ENCODE measurements around the gene CFAP251. TPM values are rescaled to one million over a fixed set of nuclear protein-coding genes. Genes with fewer than 3 reads are reported as not detected.
A peak's percentile ranks its signal among the peaks of the same experiment; 100 is the strongest.

Gene CFAP251
- total RNA-seq, 1 experiment from 2014 or later = 17.9 TPM

GRCh38 chr12:121930862-121931261 lies 12.5 kb downstream of the CFAP251 start:
- no peak overlapping the region for H3K27ac ChIP-seq (ENCODE audit: low read length)
- H3K79me2 ChIP-seq (ENCODE audit: low read length) = no peaks in the 10 kb centered on the region
- H3K4me3 ChIP-seq (ENCODE audit: low read length) = no peak overlapping the region
- H3K27me3 ChIP-seq (ENCODE audit: low read length) = no peaks in the 10 kb centered on the region
- DNase-seq = no peak
- no peaks in the 10 kb centered on the region for H4K20me1 ChIP-seq (ENCODE audit: insufficient read depth, low read depth, low read length)
- no peak overlapping the region for H2AFZ ChIP-seq (ENCODE audit: low read length)
- peaks cover 20% of the 10 kb centered on the region for H3K4me1 ChIP-seq (ENCODE audit: low read length)
- H3K9ac ChIP-seq (ENCODE audit: low read length) = no peak overlapping the region
- H3K9me3 ChIP-seq (ENCODE audit: low read length) = no peaks in the 10 kb centered on the region
- H3K4me2 ChIP-seq (ENCODE audit: low read depth, low read length, poor library complexity, severe bottlenecking) = no peak overlapping the region
- H3K9me2 ChIP-seq (replicated peaks; ENCODE audit: insufficient read depth, low read length) = no peaks in the 10 kb centered on the region
- peaks cover 14% of the 10 kb centered on the region; the same call in 1 of the 2 replicates for H3K36me3 ChIP-seq (ENCODE audit: insufficient read depth, low read length)

GRCh38 chr12:121932176-121932536 lies 13.8 kb downstream of the CFAP251 start:
- H3K9me2 ChIP-seq (replicated peaks; ENCODE audit: insufficient read depth, low read length) = no peaks in the 10 kb centered on the region
- peaks cover 12% of the 10 kb centered on the region for H3K4me1 ChIP-seq (ENCODE audit: low read length)
- DNase-seq = no peak
- peaks cover 22% of the 10 kb centered on the region for H3K36me3 ChIP-seq (ENCODE audit: insufficient read depth, low read length)
- H3K4me2 ChIP-seq (ENCODE audit: low read depth, low read length, poor library complexity, severe bottlenecking) = no peak overlapping the region
- H2AFZ ChIP-seq (ENCODE audit: low read length) = no peak overlapping the region
- no peak overlapping the region for H3K4me3 ChIP-seq (ENCODE audit: low read length)
- H3K9me3 ChIP-seq (ENCODE audit: low read length) = no peaks in the 10 kb centered on the region
- no peak overlapping the region for H3K27ac ChIP-seq (ENCODE audit: low read length)
- H3K79me2 ChIP-seq (ENCODE audit: low read length) = no peaks in the 10 kb centered on the region
- no peak overlapping the region for H3K9ac ChIP-seq (ENCODE audit: low read length)
- H4K20me1 ChIP-seq (ENCODE audit: insufficient read depth, low read depth, low read length) = no peaks in the 10 kb centered on the region
- no peaks in the 10 kb centered on the region for H3K27me3 ChIP-seq (ENCODE audit: low read length)

- Histone ChIP-seq H3K36me3 (ENCODE audit: insufficient read depth, low read length) (peaks cover 30% of the 10 kb centered on the region), H3K9ac (ENCODE audit: low read length) (no peak overlapping the region), H3K27ac (ENCODE audit: low read length) (no peak overlapping the region), H3K9me3 (ENCODE audit: low read length) (no peaks in the 10 kb centered on the region), H4K20me1 (ENCODE audit: insufficient read depth, low read depth, low read length) (no peaks in the 10 kb centered on the region), H3K4me3 (ENCODE audit: low read length) (no peak overlapping the region), H3K27me3 (ENCODE audit: low read length) (no peaks in the 10 kb centered on the region), H3K4me2 (ENCODE audit: low read depth, low read length, poor library complexity, severe bottlenecking) (no peak overlapping the region), H3K79me2 (ENCODE audit: low read length) (no peaks in the 10 kb centered on the region), H3K4me1 (ENCODE audit: low read length) (peaks cover 4% of the 10 kb centered on the region), H3K9me2 (replicated peaks; ENCODE audit: insufficient read depth, low read length) (no peaks in the 10 kb centered on the region), H2AFZ (ENCODE audit: low read length) (no peak overlapping the region)
- DNase-seq = no peak
Measured at GRCh38 chr12:121932914-121933521, 14.6 kb downstream of the CFAP251 start.

- peaks cover 1% of the 10 kb centered on the region for H3K4me1 ChIP-seq (ENCODE audit: low read length)
- no peaks in the 10 kb centered on the region for H3K9me3 ChIP-seq (ENCODE audit: low read length)
- H3K79me2 ChIP-seq (ENCODE audit: low read length) = no peaks in the 10 kb centered on the region
- no peak overlapping the region for H3K4me2 ChIP-seq (ENCODE audit: low read depth, low read length, poor library complexity, severe bottlenecking)
- H3K27me3 ChIP-seq (ENCODE audit: low read length) = no peaks in the 10 kb centered on the region
- H3K36me3 ChIP-seq (ENCODE audit: insufficient read depth, low read length) = peaks cover 31% of the 10 kb centered on the region
- no peak overlapping the region for H2AFZ ChIP-seq (ENCODE audit: low read length)
- H3K9ac ChIP-seq (ENCODE audit: low read length) = no peak overlapping the region
- H3K27ac ChIP-seq (ENCODE audit: low read length) = no peak overlapping the region
- no peaks in the 10 kb centered on the region for H3K9me2 ChIP-seq (replicated peaks; ENCODE audit: insufficient read depth, low read length)
- no peak overlapping the region for H3K4me3 ChIP-seq (ENCODE audit: low read length)
- H4K20me1 ChIP-seq (ENCODE audit: insufficient read depth, low read depth, low read length) = no peaks in the 10 kb centered on the region
- DNase-seq = no peak
Measured at GRCh38 chr12:121933522-121934308, 15.3 kb downstream of the CFAP251 start.

- H3K9ac ChIP-seq (ENCODE audit: low read length) = no peak overlapping the region
- H3K4me1 ChIP-seq (ENCODE audit: low read length) = peaks cover 7% of the 10 kb centered on the region
- no peaks in the 10 kb centered on the region for H3K9me3 ChIP-seq (ENCODE audit: low read length)
- H2AFZ ChIP-seq (ENCODE audit: low read length) = no peak overlapping the region
- H4K20me1 ChIP-seq (ENCODE audit: insufficient read depth, low read depth, low read length) = no peaks in the 10 kb centered on the region
- no peak overlapping the region for H3K27ac ChIP-seq (ENCODE audit: low read length)
- no peak for DNase-seq
- H3K79me2 ChIP-seq (ENCODE audit: low read length) = no peaks in the 10 kb centered on the region
- no peaks in the 10 kb centered on the region for H3K9me2 ChIP-seq (replicated peaks; ENCODE audit: insufficient read depth, low read length)
- H3K4me3 ChIP-seq (ENCODE audit: low read length) = no peak overlapping the region
- peaks cover 36% of the 10 kb centered on the region for H3K36me3 ChIP-seq (ENCODE audit: insufficient read depth, low read length)
- H3K27me3 ChIP-seq (ENCODE audit: low read length) = no peaks in the 10 kb centered on the region
- no peak overlapping the region for H3K4me2 ChIP-seq (ENCODE audit: low read depth, low read length, poor library complexity, severe bottlenecking)
Measured at GRCh38 chr12:121934309-121934664, 15.9 kb downstream of the CFAP251 start.

GRCh38 chr12:121937654-121938053 lies 19.3 kb downstream of the CFAP251 start:
- no peak for DNase-seq
- Histone ChIP-seq H3K27ac (ENCODE audit: low read length) (no peak overlapping the region), H2AFZ (ENCODE audit: low read length) (no peak overlapping the region), H3K9me3 (ENCODE audit: low read length) (no peaks in the 10 kb centered on the region), H3K4me1 (ENCODE audit: low read length) (peaks cover 20% of the 10 kb centered on the region), H3K36me3 (ENCODE audit: insufficient read depth, low read length) (peaks cover 39% of the 10 kb centered on the region), H3K9ac (ENCODE audit: low read length) (no peak overlapping the region), H3K4me3 (ENCODE audit: low read length) (no peak overlapping the region), H3K27me3 (ENCODE audit: low read length) (no peaks in the 10 kb centered on the region), H3K79me2 (ENCODE audit: low read length) (no peaks in the 10 kb centered on the region), H3K9me2 (replicated peaks; ENCODE audit: insufficient read depth, low read length) (no peaks in the 10 kb centered on the region), H4K20me1 (ENCODE audit: insufficient read depth, low read depth, low read length) (no peaks in the 10 kb centered on the region), H3K4me2 (ENCODE audit: low read depth, low read length, poor library complexity, severe bottlenecking) (no peak overlapping the region)

GRCh38 chr12:121939186-121939585 lies 20.8 kb downstream of the CFAP251 start:
- Histone ChIP-seq H3K9ac (ENCODE audit: low read length) (peak overlapping the region; percentile 47), H3K4me2 (ENCODE audit: low read depth, low read length, poor library complexity, severe bottlenecking) (peak overlapping the region; percentile 24), H3K27ac (ENCODE audit: low read length) (peak overlapping the region; percentile 70), H3K4me3 (ENCODE audit: low read length) (0 out of 2 replicates have a peak overlapping the region, but pooled peaks have one; percentile 12), H3K27me3 (ENCODE audit: low read length) (no peaks in the 10 kb centered on the region), H2AFZ (ENCODE audit: low read length) (peak overlapping the region; percentile 20; the same call in 1 of the 2 replicates), H3K9me3 (ENCODE audit: low read length) (no peaks in the 10 kb centered on the region), H3K9me2 (replicated peaks; ENCODE audit: insufficient read depth, low read length) (no peaks in the 10 kb centered on the region), H3K4me1 (ENCODE audit: low read length) (peaks cover 27% of the 10 kb centered on the region), H3K79me2 (ENCODE audit: low read length) (no peaks in the 10 kb centered on the region), H3K36me3 (ENCODE audit: insufficient read depth, low read length) (peaks cover 39% of the 10 kb centered on the region), H4K20me1 (ENCODE audit: insufficient read depth, low read depth, low read length) (no peaks in the 10 kb centered on the region)
- DNase-seq = peak; percentile 60

- H3K79me2 ChIP-seq (ENCODE audit: low read length) = no peaks in the 10 kb centered on the region
- H3K27me3 ChIP-seq (ENCODE audit: low read length) = no peaks in the 10 kb centered on the region
- DNase-seq = no peak
- H3K27ac ChIP-seq (ENCODE audit: low read length) = peak overlapping the region; percentile 70
- no peaks in the 10 kb centered on the region for H3K9me2 ChIP-seq (replicated peaks; ENCODE audit: insufficient read depth, low read length)
- no peak overlapping the region for H2AFZ ChIP-seq (ENCODE audit: low read length)
- no peaks in the 10 kb centered on the region for H3K9me3 ChIP-seq (ENCODE audit: low read length)
- peaks cover 35% of the 10 kb centered on the region for H3K36me3 ChIP-seq (ENCODE audit: insufficient read depth, low read length)
- peak overlapping the region; percentile 24 for H3K4me2 ChIP-seq (ENCODE audit: low read depth, low read length, poor library complexity, severe bottlenecking)
- peaks cover 28% of the 10 kb centered on the region for H3K4me1 ChIP-seq (ENCODE audit: low read length)
- H4K20me1 ChIP-seq (ENCODE audit: insufficient read depth, low read depth, low read length) = no peaks in the 10 kb centered on the region
- no peak overlapping the region for H3K9ac ChIP-seq (ENCODE audit: low read length)
- H3K4me3 ChIP-seq (ENCODE audit: low read length) = no peak overlapping the region
Measured at GRCh38 chr12:121939992-121940766, 21.8 kb downstream of the CFAP251 start.
